IPS DF 6.9 (cell line): ENCODE results near the gene CYB5D1.

ENCODE experiments used
- DNase-seq: peaks from one replicate; pipeline ENCODE4 v3.0.0-alpha.2; 2013; ENCODE audit warnings: low read depth, low spot score
- H3K27ac ChIP-seq: one replicate; pipeline ENCODE4 v1.5.1; 2013; ENCODE audit warnings: low read length, control low read depth
- H3K27me3 ChIP-seq: 2 replicates; pipeline ENCODE4 v1.6.1; 2013; ENCODE audit warnings: mild to moderate bottlenecking, low read length; ENCODE audit not compliant: control insufficient read depth, insufficient read depth
- H3K36me3 ChIP-seq: 2 replicates; pipeline ENCODE4 v1.6.1; 2013; ENCODE audit warnings: low read length; ENCODE audit not compliant: control insufficient read depth, insufficient read depth
- H3K4me1 ChIP-seq: 2 replicates; pipeline ENCODE4 v1.6.1; 2013; ENCODE audit warnings: low read length; ENCODE audit not compliant: control insufficient read depth, insufficient read depth
- H3K4me3 ChIP-seq: 2 replicates; pipeline ENCODE4 v1.5.1; 2013; ENCODE audit warnings: mild to moderate bottlenecking, low read length
- H3K9me3 ChIP-seq: 2 replicates; pipeline ENCODE4 v1.6.1; 2013; ENCODE audit warnings: low read length, inconsistent platforms; ENCODE audit not compliant: control insufficient read depth, insufficient read depth
- WGBS: extraction: QIAGEN DNeasy Blood & Tissue Kit; methylation state at CpG from one replicate; pipeline ENCODE4 v1.1.7; 2013; ENCODE audit warnings: mixed read lengths, missing lambda C conversion rate; ENCODE audit not compliant: insufficient read length, insufficient coverage; 5-methylcytosine and 5-hydroxymethylcytosine counted together

CYB5D1 gene

GRCh38 chr17:7851438-7852261 lies 6.2 kb upstream of the CYB5D1 start:
- no peak for DNase-seq
- Histone ChIP-seq H3K27me3 (peaks cover 30% of the 10 kb centered on the region), H3K36me3 (no peaks in the 10 kb centered on the region; the same call in 1 of the 2 replicates), H3K9me3 (no peaks in the 10 kb centered on the region), H3K27ac (no peak overlapping the region), H3K4me3 (peak overlapping the region; percentile 49; the same call in 1 of the 2 replicates), H3K4me1 (peaks cover 13% of the 10 kb centered on the region)
- WGBS: no CpG with 5 or more reads among the region's 60 CpGs

DNA sequence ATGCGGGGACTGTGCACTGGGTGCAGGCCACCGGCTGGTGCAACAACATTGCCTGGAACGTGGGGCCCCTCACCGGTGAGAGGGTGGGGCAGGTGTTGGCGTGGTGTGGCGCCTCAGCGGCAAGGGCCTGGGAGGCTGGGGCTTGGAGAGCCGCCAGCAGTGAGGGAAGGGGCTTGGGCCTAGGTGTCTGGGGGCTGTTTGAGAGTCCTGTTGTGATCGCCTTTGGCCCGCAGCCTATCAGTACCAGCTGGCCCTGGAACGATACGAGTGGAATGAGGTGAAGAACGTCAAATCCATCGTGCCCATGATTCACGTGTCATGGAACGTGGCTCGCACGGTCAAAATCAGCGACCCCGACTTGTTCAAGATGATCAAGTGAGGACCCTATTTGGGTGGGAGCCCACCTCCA lies 5.5 kb upstream of the CYB5D1 start:
- H3K27ac ChIP-seq: no peak overlapping the region
- H3K4me3 ChIP-seq: no peak overlapping the region
- no peaks in the 10 kb centered on the region; the same call in 1 of the 2 replicates for H3K36me3 ChIP-seq

DNA sequence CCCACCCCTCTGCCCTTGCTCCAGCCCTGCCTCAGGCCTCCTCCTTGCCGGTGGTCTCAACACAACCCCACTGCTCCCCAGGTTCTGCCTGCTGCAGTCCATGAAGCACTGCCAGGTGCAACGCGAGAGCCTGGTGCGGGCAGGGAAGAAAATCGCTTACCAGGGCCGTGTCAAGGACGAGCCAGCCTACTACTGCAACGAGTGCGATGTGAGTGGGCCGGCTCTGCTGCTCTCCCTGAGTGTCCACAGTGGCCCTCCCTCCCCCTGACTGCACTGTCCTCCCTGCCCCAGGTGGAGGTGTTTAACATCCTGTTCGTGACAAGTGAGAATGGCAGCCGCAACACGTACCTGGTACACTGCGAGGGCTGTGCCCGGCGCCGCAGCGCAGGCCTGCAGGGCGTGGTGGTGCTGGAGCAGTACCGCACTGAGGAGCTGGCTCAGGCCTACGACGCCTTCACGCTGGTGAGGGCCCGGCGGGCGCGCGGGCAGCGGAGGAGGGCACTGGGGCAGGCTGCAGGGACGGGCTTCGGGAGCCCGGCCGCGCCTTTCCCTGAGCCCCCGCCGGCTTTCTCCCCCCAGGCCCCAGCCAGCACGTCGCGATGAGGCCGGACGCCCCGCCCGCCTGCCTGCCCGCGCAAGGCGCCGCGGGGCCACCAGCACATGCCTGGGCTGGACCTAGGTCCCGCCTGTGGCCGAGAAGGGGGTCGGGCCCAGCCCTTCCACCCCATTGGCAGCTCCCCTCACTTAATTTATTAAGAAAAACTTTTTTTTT lies 4.7 kb upstream of the CYB5D1 start:
- no peak overlapping the region for H3K4me3 ChIP-seq
- no peaks in the 10 kb centered on the region for H3K9me3 ChIP-seq
- no peak for DNase-seq
- no peak overlapping the region for H3K27ac ChIP-seq
- H3K4me1 ChIP-seq: peaks cover 13% of the 10 kb centered on the region
- no peaks in the 10 kb centered on the region; the same call in 1 of the 2 replicates for H3K36me3 ChIP-seq
- peaks cover 30% of the 10 kb centered on the region for H3K27me3 ChIP-seq
- WGBS: no CpG with 5 or more reads among the region's 51 CpGs

More for the DNA sequence above, 5.5 kb upstream of the CYB5D1 start:
- Histone ChIP-seq H3K9me3 (no peaks in the 10 kb centered on the region), H3K4me1 (peaks cover 13% of the 10 kb centered on the region), H3K27me3 (peaks cover 30% of the 10 kb centered on the region)
- no peak for DNase-seq
- no CpG with 5 or more reads among the region's 20 CpGs for WGBS

DNA sequence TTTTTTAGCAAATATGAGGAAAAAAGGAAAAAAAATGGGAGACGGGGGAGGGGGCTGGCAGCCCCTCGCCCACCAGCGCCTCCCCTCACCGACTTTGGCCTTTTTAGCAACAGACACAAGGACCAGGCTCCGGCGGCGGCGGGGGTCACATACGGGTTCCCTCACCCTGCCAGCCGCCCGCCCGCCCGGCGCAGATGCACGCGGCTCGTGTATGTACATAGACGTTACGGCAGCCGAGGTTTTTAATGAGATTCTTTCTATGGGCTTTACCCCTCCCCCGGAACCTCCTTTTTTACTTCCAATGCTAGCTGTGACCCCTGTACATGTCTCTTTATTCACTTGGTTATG lies 4.1 kb upstream of the CYB5D1 start:
- no peak overlapping the region for H3K4me3 ChIP-seq
- H3K9me3 ChIP-seq: no peaks in the 10 kb centered on the region
- no peak for DNase-seq
- WGBS: no CpG with 5 or more reads among the region's 21 CpGs
- H3K36me3 ChIP-seq: no peaks in the 10 kb centered on the region; the same call in 1 of the 2 replicates
- peaks cover 13% of the 10 kb centered on the region for H3K4me1 ChIP-seq
- peaks cover 30% of the 10 kb centered on the region for H3K27me3 ChIP-seq
- no peak overlapping the region for H3K27ac ChIP-seq

- Histone ChIP-seq H3K36me3 (no peaks in the 10 kb centered on the region; the same call in 1 of the 2 replicates), H3K27ac (no peak overlapping the region), H3K27me3 (peaks cover 30% of the 10 kb centered on the region), H3K4me3 (no peak overlapping the region; the same call in 1 of the 2 replicates), H3K9me3 (no peaks in the 10 kb centered on the region), H3K4me1 (peaks cover 14% of the 10 kb centered on the region)
- WGBS: no CpG with 5 or more reads among the region's 31 CpGs
- DNase-seq: no peak
Observed at GRCh38 chr17:7854078-7854777, 3.6 kb upstream of the CYB5D1 start.

DNA sequence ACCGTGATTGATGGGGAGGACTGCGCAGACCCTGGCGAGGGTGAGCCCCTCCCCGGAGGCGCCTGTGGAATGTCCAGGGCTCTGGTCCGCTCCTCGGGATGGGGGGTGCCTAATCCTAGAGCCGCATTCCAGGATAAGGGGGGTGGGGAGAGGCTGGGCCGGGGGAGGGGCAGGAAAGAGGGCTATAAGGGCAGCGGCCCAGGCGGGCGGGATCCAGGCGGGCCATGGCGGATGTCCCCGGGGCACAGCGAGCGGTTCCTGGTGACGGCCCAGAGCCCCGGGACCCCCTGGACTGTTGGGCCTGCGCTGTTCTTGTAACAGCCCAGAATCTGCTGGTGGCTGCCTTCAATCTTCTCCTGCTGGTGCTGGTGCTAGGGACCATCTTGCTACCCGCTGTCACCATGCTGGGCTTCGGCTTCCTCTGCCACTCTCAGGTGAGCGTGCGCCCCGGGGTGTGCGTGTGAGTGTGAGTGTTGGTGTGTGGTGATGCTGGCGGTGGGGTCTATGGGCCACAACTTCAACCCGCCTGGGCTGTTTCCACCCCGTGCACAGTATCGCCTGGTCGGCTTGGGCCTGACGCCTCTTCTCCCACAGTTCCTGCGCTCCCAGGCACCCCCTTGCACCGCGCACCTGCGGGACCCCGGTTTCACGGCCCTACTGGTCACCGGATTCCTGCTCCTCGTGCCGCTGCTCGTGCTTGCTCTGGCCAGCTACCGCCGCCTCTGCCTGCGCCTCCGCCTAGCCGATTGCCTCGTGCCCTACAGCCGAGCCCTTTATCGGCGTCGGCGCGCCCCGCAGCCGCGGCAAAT lies 2.7 kb upstream of the CYB5D1 start, which contains the start of gene TMEM88:
TSS of gene TMEM88 (plus strand) at position 216 of the 809 bp plus-strand sequence. CDS start at position 225, 9 bp downstream.
- H3K27ac ChIP-seq: no peak within 1 kb of the TSS
- peaks cover 30% of the 10 kb centered on the region for H3K27me3 ChIP-seq
- no peak for DNase-seq
- no peaks in the 10 kb centered on the region for H3K36me3 ChIP-seq
- WGBS: no CpG with 5 or more reads among the region's 57 CpGs
- peaks cover 14% of the 10 kb centered on the region for H3K4me1 ChIP-seq
- no peaks in the 10 kb centered on the region for H3K9me3 ChIP-seq
- H3K4me3 ChIP-seq: peak within 1 kb of the TSS; percentile 8; the same call in 1 of the 2 replicates

DNA sequence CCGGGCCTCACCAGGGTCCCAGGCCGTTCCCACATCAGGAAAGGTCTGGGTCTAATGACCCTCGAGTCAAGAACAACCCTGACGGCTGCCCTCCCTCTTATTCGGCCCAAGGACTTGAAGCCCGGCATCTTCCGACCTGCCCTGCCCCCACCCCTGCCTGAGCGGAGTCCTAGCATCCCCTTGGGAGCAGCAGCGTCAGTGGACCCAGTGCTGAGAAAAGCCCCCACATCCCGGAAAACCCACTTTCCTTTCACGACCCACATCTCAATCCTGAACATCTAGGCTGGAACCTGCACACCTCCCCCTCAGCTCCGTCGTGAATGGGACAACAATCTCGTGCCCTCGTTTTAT lies 2.2 kb upstream of the CYB5D1 start:
- no CpG with 5 or more reads among the region's 15 CpGs for WGBS
- Histone ChIP-seq H3K36me3 (no peaks in the 10 kb centered on the region), H3K27me3 (peaks cover 30% of the 10 kb centered on the region), H3K4me3 (no peak overlapping the region; the same call in 1 of the 2 replicates), H3K9me3 (no peaks in the 10 kb centered on the region), H3K27ac (no peak overlapping the region), H3K4me1 (peaks cover 14% of the 10 kb centered on the region)
- DNase-seq: no peak

- H3K4me3 ChIP-seq: peak overlapping the region; percentile 72; the same call in 1 of the 2 replicates
- H3K27ac ChIP-seq: no peak overlapping the region
- WGBS: no CpG with 5 or more reads among the region's 29 CpGs
- H3K27me3 ChIP-seq: peaks cover 30% of the 10 kb centered on the region
- DNase-seq: no peak
- peaks cover 14% of the 10 kb centered on the region for H3K4me1 ChIP-seq
- no peaks in the 10 kb centered on the region for H3K36me3 ChIP-seq
- no peaks in the 10 kb centered on the region for H3K9me3 ChIP-seq
Observed at GRCh38 chr17:7856011-7856810, 1.6 kb upstream of the CYB5D1 start.
